Nucleus accumbens (tissue), 56 donors: Measurements from ENCODE around the gene PLXNB2.
"Not testable (repeated sequence)": the region's sequence is repeated elsewhere in the genome, so short reads cannot be mapped to it uniquely, and the experiment has no call there.

Experiments
- DNase-seq, 56 donors: peaks; one replicate each; lab custom pipeline; 2025; lab: John Stamatoyannopoulos, UW

The PLXNB2 gene

DNA sequence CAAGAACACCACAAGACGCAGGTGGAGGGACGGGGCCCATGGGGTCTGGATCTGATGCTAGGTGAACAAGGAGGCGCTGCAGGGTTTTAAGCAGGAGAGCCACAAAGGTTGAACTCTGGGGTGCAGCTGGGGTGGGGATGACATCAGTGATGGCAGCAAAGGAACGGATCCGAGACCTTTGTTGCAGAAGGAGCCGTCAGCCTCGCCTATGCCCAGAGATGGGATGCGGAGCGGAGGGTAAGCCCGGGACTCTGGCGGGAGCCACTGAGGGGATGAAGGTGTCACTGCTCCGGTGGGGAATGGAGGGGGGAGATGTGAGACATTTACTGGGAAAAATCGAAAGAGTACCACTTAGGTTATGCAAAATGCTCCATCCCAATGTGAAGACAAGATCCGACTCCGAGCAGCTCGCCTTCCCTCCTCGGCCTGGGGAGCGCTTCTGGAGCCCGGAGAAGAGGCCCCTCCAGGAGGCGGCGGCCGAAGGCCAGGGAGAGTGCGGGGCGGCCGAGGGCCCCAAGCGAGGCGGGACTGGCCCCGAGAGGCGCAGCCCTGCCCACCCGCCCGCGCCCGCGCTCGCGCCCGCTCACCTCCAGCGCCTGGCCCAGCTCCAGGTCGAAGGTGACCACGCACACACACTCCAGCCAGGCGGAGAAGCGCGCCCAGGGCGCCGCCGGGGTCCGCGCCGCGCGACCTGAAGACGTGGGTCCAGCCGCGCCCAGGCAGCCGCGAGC lies 18.9 kb upstream of the PLXNB2 start:
- DNase-seq, result peak in 5 of 56 donors; percentile 25 to 77 (median 46)

DNA sequence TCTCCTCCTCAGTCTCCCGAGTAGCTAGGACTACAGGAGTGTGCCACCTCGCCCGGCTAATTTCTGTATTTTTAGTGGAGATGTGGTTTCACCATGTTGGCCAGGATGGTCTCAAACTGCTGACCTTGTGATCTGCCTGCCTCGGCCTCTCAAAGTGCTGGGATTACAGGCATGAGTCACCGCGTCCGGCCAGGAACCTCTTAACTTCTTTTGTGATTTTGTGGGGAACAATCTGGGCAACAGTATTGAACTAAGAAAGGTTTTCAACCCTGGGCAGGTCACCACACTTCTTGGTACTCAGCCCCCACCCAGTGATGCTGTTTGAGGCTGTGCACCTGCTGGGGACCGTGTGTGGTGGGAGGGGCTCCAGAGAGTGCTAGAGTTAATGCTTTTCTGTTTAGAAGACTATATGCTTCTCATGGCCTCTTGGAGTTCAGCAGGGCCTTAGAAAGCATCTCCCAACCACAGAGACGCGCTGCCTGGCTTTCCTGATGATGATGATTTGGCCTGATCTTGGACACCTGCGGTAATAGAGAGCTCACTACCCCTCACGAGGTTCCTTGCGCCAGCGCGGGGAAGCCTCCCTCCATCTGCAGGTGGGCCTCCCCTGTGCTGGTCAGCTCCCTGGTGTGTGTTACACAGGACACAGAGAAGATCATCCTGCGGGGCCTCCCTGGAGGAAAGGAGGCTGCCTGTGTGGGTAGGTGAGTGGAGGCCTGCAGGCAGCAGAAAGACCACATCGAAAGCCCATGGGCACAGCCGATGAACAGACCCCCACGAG lies 18.2 kb upstream of the PLXNB2 start:
- DNase-seq, result no peak

DNA sequence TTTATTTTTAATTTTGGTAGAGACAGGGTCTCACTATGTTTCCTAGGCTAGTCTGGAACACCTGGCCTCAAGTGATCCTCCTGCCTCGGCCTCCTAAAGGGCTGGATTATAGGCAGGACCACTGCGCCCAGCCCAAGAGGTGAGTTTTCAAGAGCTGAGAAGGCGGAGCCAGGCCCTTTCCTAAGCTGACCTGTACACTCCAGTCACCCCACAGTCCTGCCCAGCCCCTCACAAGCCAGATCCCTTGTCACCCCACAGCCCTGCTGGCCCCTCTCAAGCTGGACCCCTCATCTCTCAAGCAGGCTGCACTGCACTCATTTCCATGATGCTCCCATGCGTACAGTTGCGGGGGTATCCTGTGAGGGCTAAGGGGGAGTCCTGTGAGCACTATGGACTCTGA lies 16.5 kb upstream of the PLXNB2 start:
- DNase-seq, result no peak

DNA sequence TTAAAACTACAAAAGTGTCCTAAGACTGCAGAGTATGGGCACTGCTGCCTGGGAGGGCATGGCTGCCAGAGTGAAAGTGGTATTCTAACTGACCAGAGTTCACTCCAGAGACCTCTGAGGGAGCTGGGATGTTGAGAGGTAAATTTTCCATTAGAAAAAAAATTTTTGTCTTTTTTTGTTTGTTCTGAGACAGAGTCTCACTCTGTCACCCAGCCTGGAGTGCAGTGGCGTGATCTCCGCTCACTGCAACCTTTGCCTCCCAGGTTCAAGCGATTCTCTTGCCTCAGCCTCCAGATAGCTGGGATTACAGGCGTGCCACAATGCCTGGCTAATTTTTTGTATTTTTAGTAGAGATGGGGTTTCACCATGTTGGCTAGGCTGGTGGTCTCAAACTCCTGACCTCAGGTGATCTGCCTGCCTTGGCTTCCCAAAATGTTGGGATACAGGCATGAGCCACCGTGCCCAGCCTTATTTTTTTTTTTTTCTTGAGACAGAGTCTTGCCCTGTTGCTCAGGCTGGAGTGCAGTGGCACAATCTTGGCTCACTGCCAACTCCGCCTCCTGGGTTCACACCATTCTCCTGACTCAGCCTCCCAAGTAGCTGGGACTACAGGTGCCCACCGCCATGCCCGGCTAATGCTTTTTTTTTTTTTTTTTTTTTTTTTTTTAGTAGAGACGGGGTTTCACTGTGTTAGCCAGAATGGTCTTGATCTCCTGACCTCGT lies 15.1 kb upstream of the PLXNB2 start:
- DNase-seq, result not testable (repeated sequence)

DNA sequence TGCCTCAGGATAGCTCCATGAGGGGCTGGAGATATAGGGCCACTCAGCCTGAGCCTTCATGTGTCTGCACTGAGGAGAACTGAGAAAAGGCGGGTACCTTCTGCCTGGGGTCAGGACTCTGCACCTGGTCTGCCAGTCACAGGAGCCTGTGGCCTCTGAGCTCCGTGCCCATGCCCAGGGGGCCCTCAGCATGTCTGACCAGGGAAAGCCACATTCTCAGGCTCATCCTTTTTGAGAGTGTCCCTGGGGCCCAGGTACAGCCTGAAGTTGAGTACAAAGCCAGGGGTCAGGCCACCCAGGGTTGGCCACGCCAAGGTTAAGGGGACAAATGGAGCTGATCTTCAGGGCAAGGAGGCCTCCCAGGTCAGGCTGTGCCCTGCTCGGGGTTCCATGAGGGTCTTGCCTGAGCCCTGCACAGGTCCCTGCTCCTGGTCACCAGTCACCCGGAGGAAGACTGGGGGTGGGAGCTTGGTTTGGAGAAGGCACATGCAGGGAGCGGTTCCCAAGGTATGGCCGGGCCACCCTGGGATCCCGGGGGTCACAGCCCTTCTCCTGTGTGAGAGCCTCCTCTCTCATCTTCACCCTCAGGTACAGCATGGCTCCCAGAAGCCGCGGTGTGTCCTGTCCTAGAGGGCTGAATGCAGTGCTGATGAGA lies 13.4 kb upstream of the PLXNB2 start:
- no peak for DNase-seq

DNA sequence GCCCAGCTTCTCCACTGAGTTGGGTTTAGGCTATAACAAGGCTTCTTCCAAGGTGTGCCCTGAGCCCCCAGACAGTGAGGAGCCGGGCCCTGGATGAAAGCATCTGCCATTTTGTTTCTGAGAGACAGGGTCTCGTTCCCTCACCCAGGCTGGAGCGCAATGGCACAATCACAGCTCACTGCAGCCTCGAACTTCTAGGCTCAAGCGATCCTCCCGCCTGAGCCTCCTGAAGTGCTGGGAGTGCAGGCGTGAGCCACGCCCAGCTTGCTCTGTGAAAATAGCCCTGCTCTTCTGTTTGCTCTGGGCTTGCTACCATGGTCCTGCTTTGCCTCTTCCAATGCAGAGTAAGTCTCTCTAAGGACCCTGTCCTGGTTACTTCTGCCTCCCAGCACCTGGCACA lies 12.7 kb upstream of the PLXNB2 start:
- DNase-seq, result no peak

DNA sequence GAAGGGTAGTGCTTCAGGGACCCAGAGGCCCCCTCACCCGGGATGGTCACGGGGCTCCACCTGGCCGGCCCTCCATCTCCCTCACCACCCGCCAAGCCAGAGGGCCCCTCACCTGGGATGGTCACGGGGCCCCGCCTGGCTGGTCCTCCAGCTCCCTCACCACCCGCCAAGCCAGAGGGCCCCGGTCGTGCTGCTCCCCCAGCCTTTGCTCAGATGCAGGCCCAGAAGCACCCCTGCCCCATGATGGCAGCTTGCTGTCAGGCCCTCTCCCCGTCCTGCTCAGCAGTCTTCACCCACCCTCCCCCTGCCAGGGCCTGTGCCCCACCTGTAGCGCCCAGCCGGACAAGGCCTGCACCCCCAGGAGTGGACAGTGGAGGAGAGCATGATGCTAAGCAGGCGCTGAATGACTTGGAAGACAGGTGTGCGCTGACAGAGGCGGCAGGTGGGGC lies 12.1 kb upstream of the PLXNB2 start:
- DNase-seq, result no peak

DNA sequence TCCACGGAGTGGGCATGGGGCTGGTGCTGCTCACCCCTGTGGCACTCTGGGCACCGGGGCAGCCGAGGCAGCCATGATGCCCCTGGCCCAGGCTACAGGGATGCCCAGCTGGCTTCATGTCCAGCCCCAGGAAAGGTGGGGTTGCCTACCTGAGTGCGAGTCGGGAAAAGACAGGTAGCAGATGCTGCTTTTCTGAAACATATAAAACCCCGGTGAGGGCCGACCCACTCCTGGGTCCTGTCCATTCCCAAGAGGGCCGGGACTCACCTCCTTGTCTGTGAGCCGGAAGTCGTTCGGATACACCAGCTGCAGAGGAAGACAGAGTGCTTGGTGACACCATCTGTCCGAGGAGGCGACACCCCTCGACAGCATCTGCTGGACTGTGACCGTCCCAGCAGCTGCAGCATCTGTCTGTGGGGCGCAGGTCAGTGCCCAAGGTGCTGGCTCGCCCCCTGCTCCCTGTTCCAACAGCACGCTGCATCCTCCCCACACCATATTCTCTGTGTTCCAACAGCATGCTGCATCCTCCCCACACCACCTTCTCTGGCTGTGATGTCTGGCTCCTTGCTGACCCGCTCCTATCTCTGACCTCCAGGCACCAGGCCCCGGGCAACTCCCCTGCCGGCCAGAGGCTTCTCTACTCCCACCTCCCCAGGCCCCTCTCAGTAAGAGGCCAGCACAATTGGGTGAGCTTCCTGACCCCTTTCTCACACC lies 11.4 kb upstream of the PLXNB2 start:
- DNase-seq, result no peak

DNA sequence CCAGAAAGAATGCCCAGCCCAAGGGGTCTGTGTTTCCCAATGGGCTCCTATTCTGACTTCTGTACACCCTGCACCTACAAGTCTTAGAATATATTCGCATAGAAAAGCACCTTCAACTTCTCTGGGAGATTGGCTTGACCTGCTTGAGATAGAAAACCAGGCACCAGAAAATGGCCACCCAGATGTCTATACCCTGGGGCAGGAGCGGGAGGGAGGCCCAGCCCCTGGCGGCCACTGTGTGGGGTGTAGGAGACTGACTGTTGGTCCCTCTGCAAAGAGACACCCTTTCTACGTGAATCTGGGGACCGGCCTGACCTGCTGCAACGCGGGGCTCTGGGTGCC lies 10.9 kb upstream of the PLXNB2 start:
- DNase-seq, result no peak

DNA sequence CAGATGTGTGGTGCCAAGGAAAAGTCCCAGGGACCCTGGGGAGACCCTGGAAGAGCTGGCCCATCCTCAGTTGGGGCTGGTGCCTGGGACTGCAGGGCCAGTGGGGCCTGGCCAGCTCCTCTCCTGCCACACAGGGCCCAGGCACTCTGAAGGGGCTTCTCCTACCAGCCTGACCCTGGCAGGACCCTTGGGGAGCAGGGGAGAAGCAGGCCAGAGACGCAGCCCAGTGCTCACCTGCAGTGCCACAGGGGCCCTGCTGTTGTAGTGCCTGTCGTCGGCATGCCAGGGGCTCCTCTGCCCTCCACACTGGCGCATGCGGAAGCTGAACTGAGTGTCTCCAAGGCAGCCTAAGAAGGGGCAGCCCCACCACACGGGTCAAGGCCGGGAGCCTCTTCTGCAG lies 10.2 kb upstream of the PLXNB2 start:
- DNase-seq, result no peak

DNA sequence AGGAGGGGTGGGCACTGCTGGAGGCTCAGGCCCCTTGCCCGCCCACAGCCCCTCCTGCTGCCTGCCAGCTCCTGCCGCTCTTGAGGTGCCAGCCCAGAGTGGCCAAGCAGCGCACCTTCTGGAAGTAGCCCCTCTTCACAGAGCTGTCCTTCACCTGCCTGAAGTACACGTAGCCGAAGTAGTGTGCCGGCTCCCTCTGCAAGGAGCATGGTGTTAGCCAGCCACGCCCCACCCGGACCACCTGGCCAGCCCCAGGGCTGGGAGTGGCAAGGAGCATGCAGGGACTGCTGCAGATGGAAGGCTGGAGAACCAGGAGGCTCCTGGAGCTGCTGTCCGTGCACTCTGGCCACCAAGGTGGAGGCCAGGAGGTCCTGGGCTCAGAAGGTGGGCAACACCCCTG lies 9.7 kb upstream of the PLXNB2 start:
- no peak for DNase-seq

DNA sequence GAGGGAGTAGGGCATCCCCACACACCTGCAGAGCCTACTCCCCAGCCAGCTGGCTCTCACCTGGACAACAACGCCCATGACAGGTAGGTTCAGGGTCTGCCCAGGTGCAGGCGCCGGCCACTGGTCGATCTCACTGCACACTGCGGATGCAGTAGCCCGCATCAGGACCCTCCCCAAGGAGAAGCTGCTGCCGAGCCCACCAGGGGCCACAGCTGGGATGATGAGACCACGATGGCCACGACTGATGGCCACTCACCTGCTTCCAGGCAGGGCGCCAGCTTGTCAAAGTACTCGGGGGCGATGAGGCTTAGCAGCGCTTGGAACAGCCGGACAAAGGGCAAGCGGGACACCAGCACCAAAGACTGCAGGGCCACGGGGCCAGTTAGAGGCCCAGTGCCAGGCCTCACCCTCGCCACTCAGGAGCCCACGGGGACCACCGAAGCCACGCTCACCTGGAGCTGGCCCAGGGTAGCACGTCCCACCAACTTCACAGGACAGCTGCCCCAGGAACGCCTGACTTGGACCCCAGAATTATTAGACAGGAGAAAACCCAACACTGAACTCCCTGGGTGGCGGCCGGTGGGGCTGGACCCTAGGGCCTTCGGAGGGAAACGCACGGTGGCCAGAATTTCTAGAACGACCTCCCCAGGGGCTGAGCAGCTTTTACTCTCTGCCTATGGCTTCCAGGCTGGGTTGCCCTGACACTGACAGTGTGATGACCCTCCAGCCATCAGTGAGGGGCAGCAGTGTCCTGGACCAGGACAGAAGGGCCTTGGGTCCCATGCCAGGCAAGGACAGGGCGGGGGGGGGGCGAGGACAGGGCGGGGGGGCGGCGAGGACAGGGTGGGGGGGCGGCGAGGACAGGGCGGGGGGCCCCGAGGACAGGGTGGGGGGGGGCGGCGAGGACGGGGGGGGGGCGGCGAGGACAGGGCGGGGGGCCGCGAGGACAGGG lies 8.9 kb upstream of the PLXNB2 start:
- DNase-seq, result no peak

DNA sequence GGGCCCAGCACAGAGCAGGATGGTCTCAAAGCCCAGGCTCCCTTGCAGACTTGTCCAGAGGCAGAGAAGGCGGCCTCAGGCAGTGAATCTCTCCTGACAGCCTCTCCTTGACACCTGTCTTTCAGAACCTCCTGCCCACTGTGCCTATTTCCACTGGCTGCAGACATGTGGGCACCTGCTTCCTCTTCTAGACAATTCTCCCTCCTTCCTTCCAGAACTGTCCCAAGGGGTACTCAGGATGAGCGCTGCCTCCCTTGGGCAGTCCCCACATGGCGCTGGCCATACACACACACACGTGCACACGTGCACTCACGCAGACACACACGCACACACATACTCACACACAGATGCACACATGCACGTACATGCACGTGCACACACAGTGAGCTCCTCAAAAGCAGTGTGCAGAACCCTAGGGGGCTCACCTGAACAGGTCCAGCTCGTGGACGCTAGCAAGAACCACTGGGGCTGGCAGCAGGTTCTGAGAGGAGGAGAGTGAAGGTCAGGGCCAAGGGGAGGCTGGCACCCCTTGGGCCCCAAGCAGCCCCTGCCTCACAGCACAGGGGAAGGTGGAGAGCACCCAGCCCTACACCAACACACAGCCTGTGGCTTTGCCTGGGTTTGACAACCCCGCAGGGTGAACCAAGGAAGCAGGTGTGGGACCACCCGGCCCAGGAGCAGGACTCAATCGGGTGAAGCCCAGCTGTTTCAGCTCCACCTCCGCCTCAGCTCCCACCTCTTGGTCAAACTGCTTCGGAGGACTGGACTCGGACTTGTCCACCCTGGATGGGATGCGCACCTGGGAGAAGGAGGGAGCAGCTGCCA lies 8.1 kb upstream of the PLXNB2 start:
- DNase-seq, result no peak

DNA sequence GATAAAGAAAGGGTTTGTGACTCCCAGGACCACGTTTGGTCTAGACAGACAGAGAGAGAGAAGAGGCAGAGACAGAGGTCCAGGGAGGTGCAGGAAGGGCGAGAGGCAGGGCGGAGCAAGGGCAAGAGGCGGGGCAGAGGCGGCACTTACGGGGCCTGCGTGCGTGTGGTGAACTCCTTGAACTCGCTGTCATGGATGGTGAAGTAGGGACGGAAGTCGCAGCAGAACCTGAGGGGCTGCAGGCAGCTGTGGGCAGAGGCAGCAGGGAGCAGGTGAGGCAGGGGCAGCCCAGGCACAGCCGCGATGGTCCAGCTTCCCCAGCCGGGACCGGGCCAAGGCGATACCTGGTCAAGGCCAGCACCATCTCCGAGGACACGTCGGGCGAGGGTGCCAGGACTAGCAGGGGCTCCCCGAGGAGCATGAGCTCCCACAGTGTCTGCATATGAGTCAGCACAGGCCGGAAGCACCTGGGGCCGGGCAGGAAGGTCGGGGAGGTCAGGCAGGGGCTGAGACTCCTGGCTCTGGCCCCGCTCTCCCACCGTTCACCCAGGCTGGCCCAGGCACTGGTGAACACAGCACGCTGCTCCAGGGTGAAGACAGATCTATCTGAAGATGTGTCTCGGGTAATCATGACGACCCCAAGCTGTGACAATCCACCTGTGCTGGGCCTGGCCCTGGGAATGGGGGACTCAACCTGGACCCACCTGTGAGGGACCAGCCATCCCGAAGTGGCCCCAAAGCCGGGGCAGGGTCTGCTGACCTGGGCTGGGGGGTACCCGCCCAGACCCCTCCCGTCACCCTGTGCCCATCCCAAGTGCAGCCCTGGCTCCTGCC lies 7.2 kb upstream of the PLXNB2 start:
- DNase-seq, result peak in 1 of 56 donors; percentile 13

DNA sequence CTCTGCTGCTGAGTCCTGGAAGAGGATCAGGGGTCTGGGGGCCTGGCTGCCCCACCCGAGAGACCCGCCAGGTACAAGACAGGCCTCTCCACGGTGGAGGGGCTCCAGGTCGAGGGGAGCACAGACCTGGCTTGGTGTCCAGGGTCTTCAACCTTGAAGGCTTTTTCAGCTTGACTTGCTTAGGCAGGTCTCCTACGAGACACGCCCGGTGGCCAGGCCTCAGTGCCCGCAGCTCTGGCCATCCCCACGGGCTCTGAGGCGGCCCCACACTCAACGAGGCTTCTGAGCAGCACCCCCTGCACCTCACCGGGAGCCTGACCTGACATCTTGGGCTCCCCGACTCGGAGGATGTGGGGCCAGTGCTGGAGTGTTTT lies 6.6 kb upstream of the PLXNB2 start:
- DNase-seq, result no peak

DNA sequence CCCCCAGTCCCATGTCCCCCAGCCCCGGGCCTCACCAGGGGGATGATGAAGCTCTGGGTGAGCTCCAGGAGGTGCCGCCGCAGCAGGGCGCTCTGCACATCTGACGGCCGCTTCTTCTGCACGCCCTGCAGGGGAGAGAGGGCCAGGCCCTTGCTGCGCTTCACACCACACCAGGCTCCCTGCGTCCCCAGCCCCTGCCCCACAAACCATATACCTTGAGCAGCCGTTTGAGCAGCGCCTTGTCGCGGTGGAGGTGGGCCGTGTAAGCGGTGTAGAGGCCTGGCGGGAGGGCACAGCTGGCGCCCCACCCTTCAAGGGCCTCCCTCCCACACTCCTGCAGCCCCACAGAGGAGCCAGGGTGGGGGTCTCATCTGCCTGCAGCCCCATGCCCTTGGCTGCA lies 6.2 kb upstream of the PLXNB2 start:
- no peak for DNase-seq

DNA sequence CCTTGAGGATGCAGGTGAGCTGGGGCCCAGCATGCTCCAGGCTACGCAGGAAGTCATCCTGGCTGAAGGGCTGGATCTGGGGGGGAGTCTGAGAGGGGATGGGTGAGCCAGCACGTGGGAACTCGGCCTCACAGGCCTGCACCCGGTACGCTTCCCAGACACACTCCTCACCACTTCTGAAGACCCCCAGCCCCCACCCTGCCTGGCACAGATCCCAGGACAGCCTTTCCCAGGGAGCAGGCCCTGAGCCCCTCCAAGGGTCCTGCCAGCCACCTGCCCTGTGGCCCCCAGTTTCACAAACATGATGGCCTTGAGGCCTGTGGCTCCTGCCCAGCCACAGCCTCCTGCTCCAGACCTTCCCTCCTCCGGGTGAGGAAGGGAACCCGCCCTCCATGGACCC lies 5.6 kb upstream of the PLXNB2 start:
- DNase-seq, result no peak
